Sigmoid colon (tissue), 7 donors: ENCODE data around the gene TGFB1I1. TPM values are rescaled to one million over a fixed set of nuclear protein-coding genes. Genes with fewer than 3 reads are reported as not detected.

Source experiments
- DNase-seq: peaks from one replicate; pipeline ENCODE4 v3.0.0-alpha.2; 2019
- H3K27ac ChIP-seq, 4 donors: fragments of 200-600 bp; sonication (generic); one replicate each; pipeline ENCODE4 v1.5.1; 2016 to 2019; ENCODE audit warnings: mild to moderate bottlenecking in 1 of 4
- H3K27me3 ChIP-seq, 3 donors: fragments of 200-600 bp; sonication (generic); one replicate each; pipeline ENCODE4 v1.5.1; 2019; ENCODE audit warnings: mild to moderate bottlenecking in 1 of 3
- H3K36me3 ChIP-seq, 4 donors: fragments of 200-600 bp; sonication (generic); one replicate each; pipeline ENCODE4 v1.5.1; 2016 to 2019
- H3K4me1 ChIP-seq, 4 donors: fragments of 200-600 bp; sonication (generic); one replicate each; pipeline ENCODE4 v1.5.1; 2017 to 2019
- H3K4me3 ChIP-seq, 4 donors: fragments of 200-600 bp; sonication (generic); one replicate each; pipeline ENCODE4 v1.5.1; 2017 to 2019; ENCODE audit warnings: mild to moderate bottlenecking in 2 of 4, moderate library complexity in 1 of 4
- H3K9me3 ChIP-seq, 4 donors: fragments of 200-600 bp in 3 of 4; sonication (generic) in 3 of 4; one replicate each; pipeline versions ENCODE4 v1.5.1 to v1.6.1; 2013 to 2019
- CTCF ChIP-seq, 4 experiments: fragments of 450-650 bp in 3 of 4; fragments of 200-600 bp in 1 of 4; IDR thresholded peaks; one replicate each; pipeline ENCODE4 v1.5.1; 2016 to 2019; ENCODE audit warnings: antibody characterized with exemption in 4 of 4, mild to moderate bottlenecking in 3 of 4, moderate library complexity in 2 of 4
- EP300 ChIP-seq, 4 donors: sonication (generic); formaldehyde crosslinking; IDR thresholded peaks; one replicate each; pipeline ENCODE4 v1.6.1; 2017; ENCODE audit warnings: antibody characterized with exemption in 4 of 4
- POLR2A ChIP-seq, 2 donors: fragments of 450-650 bp; IDR thresholded peaks; one replicate each; pipeline ENCODE4 v1.6.1; 2016; ENCODE audit warnings: antibody characterized with exemption in 2 of 2, mild to moderate bottlenecking in 2 of 2, moderate library complexity in 2 of 2
- POLR2AphosphoS5 ChIP-seq, 4 donors: sonication (generic); formaldehyde crosslinking; IDR thresholded peaks; one replicate each; pipeline ENCODE4 v1.6.1; 2017; ENCODE audit warnings: antibody characterized with exemption in 4 of 4
- WGBS, 2 donors: extraction: QIAGEN DNeasy Blood & Tissue Kit; methylation state at CpG; one replicate each; pipeline ENCODE4 v1.1.7; 2013; 5-methylcytosine and 5-hydroxymethylcytosine counted together
- intact Hi-C: fragments of 100-400 bp; cut with DNase I; formaldehyde crosslinking; loops from one replicate; pipeline ENCODE4 v1.15.1; 2023
- polyA plus RNA-seq, 3 donors: library from polyadenylated mRNA; stranded (reverse); fragments of 200-250 nt; gene quantifications; one replicate each; pipeline ENCODE4 v1.2.3, GENCODE V29; 2013
- total RNA-seq, 4 donors: library from RNA; depleted of rRNA; stranded (reverse); fragments of >200 nt; gene quantifications; one replicate each; pipeline ENCODE4 v1.1.0, GENCODE V29; 2016
- donor health status: healthy with polysubstance abuse.
- donor health status: Bipolar disorder and iron deficiency.
- donor health status: healthy.

Gene TGFB1I1
- total and polyA plus RNA-seq, 7 donors, result 10.4 to 339 (median 124) TPM

- peaks cover 0 to 9% (median 0%) of the 10 kb centered on the region in 4 donors for H3K36me3 ChIP-seq
- intact Hi-C loops, result loop anchor here (10.0 kb wide), 1 partner anchor 367 kb away; the partner anchor contains the start of gene ZNF267
- TF ChIP-seq EP300 (IDR thresholded peaks at IDR 0.05) (no peak), CTCF (IDR thresholded peaks at IDR 0.05) (no peak), POLR2AphosphoS5 (IDR thresholded peaks at IDR 0.05) (no peak), POLR2A (IDR thresholded peaks at IDR 0.05) (no peak)
- no peaks in the 10 kb centered on the region for H3K27me3 ChIP-seq
- H3K27ac ChIP-seq, result peak overlapping the region; percentile 92 to 97 (median 94)
- peak overlapping the region; percentile 75 to 97 (median 92) for H3K4me3 ChIP-seq
- no peaks in the 10 kb centered on the region for H3K9me3 ChIP-seq
- WGBS, 2 donors, result 1 to 4% methylated on average over 12 of the region's 12 CpGs
- DNase-seq, result no peak
- peaks cover 0 to 47% (median 32%) of the 10 kb centered on the region in 4 donors for H3K4me1 ChIP-seq
Measured at GRCh38 chr16:31507617-31507928, 35.6 kb downstream of the TGFB1I1 start.

GRCh38 chr16:31507929-31508705 lies 36.2 kb downstream of the TGFB1I1 start, which contains the start of gene RUSF1:
Gene RUSF1 (minus strand): TSS chr16:31508391. CDS start chr16:31508373, 18 bp downstream.
- Histone ChIP-seq H3K4me3 (peak within 1 kb of the TSS; percentile 75 to 97 (median 92)), H3K27ac (peak within 1 kb of the TSS; percentile 92 to 97 (median 94)), H3K36me3 (peaks cover 0 to 9% (median 0%) of the 10 kb centered on the region in 4 donors), H3K9me3 (no peaks in the 10 kb centered on the region), H3K4me1 (peaks cover 0 to 42% (median 31%) of the 10 kb centered on the region in 4 donors), H3K27me3 (no peaks in the 10 kb centered on the region)
- 0% methylated on average over 65 of the region's 65 CpGs for WGBS, 2 donors
- DNase-seq, result peak; percentile 95
- intact Hi-C loops, result loop anchor here (1.0 to 10.0 kb wide), 3 partner anchors 35 to 367 kb away; partner anchors contain the start of genes ARMC5, TGFB1I1 and ZNF267
- TF ChIP-seq POLR2A (IDR thresholded peaks at IDR 0.05) (peak; percentile 91), CTCF (IDR thresholded peaks at IDR 0.05) (no peak), EP300 (IDR thresholded peaks at IDR 0.05) (peak in 1 of 4 donors; percentile 61), POLR2AphosphoS5 (IDR thresholded peaks at IDR 0.05) (peak; percentile 92 to 97 (median 96))

- Histone ChIP-seq H3K27ac (peak overlapping the region; percentile 92 to 97 (median 94)), H3K9me3 (no peaks in the 10 kb centered on the region), H3K27me3 (no peaks in the 10 kb centered on the region), H3K36me3 (peaks cover 0 to 9% (median 0%) of the 10 kb centered on the region in 4 donors), H3K4me1 (peaks cover 0 to 39% (median 29%) of the 10 kb centered on the region in 4 donors), H3K4me3 (peak overlapping the region; percentile 75 to 97 (median 92))
- TF ChIP-seq CTCF (IDR thresholded peaks at IDR 0.05), result no peak
- no peak for TF ChIP-seq POLR2A (IDR thresholded peaks at IDR 0.05)
- no peak for TF ChIP-seq EP300 (IDR thresholded peaks at IDR 0.05)
- TF ChIP-seq POLR2AphosphoS5 (IDR thresholded peaks at IDR 0.05), result no peak
- DNase-seq, result no peak
- WGBS, 2 donors, result 14 to 15% methylated on average over 6 of the region's 6 CpGs
- intact Hi-C loops, result loop anchor here (1.0 to 10.0 kb wide), 3 partner anchors 36 to 366 kb away; partner anchors contain the start of genes ARMC5, TGFB1I1 and ZNF267
Measured at GRCh38 chr16:31508706-31509195, 36.8 kb downstream of the TGFB1I1 start.

- Histone ChIP-seq H3K4me3 (no peak overlapping the region), H3K27ac (no peak overlapping the region), H3K36me3 (no peaks in the 10 kb centered on the region), H3K27me3 (no peaks in the 10 kb centered on the region), H3K9me3 (no peaks in the 10 kb centered on the region), H3K4me1 (peaks cover 0 to 14% (median 11%) of the 10 kb centered on the region in 4 donors)
- intact Hi-C loops, result no loop called here
- no peak for DNase-seq
- TF ChIP-seq POLR2AphosphoS5 (IDR thresholded peaks at IDR 0.05) (no peak), EP300 (IDR thresholded peaks at IDR 0.05) (no peak), POLR2A (IDR thresholded peaks at IDR 0.05) (no peak), CTCF (IDR thresholded peaks at IDR 0.05) (no peak)
- 71 to 79% methylated on average over 6 of the region's 6 CpGs for WGBS, 2 donors
Measured at GRCh38 chr16:31513126-31513525, 41.2 kb downstream of the TGFB1I1 start.
